NCI-H1417 (cell line): ENCODE measurements around the gene MARCHF10.
A peak's percentile ranks its signal among the peaks of the same experiment; 100 is the strongest.
"Not testable (repeated sequence)": the region's sequence is repeated elsewhere in the genome, so short reads cannot be mapped to it uniquely, and the experiment has no call there.

Experiments used
- DNase-seq, 3 experiments: peaks; one replicate each; lab custom pipeline; 2025; lab: John Stamatoyannopoulos, UW

MARCHF10 gene

DNA sequence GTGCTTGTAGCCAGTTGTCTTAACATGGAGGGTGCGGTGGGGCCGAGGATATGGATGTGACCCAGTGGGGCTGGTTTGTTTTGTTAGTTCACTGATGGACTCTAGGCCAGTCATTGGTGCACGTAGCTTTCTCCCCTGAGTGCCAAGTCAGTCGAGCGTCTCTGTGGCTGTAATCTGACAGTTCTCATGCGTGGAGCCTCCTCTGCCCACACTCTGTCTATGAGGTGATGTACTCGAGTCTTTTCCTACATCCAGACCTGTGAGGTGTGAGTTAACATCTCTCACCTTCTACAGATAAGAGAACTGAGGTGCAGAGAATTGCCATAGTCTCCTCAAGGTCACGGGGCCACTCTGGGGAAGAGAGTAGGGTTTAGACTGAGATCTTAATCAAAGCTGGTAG lies 90.2 kb downstream of the MARCHF10 start:
- DNase-seq = no peak

DNA sequence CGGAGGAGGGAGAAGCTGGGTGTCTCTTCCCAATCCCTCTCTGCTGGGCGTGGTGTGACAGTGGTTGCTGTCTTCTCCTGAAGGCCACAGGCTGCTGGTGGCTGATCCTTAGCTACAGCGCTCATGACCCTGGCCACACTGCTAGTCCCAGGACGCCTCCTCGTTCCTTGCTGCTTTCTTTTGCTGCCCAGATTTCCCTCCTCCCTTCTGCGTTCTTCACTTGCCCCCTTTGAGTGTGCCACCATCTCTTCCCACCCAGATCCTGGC lies 90.6 kb downstream of the MARCHF10 start:
- DNase-seq = no peak

DNA sequence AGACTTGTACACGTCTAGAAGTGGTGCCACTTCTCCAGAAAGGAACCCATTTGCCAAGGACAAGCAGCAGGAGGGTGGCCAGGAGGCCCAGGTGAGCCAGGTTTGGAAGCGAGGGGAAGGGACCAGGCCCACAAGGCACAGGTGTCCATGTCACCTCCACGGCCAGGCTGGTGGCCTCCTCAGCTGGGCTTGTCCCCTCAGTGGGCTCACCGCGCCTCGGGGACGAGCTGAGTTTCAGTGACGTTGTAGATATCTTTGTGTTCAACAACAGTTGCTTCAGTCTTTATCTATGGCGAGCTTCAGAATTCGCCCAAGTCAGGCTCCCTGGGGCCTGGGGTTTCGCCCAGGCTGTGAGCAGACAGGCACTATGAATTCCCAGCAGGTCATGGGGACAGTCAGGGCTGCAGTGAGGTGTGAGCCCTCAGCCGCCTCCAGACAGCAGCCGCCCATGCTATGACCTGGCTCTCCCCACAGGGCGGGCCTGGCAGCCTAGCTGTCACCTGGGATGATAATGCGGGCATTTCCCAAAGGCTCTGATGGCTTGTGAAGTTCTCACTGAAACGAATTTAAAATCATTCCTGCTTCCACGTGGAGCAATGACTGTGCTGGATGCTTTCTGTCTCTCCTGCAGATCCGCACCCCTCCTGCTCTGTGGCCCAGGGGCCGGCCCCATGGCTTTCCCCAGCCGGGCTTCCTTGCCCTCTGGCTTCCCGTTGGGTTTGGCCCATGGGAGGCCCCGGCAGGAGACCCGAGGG lies 91.1 kb downstream of the MARCHF10 start:
- DNase-seq = no peak

DNA sequence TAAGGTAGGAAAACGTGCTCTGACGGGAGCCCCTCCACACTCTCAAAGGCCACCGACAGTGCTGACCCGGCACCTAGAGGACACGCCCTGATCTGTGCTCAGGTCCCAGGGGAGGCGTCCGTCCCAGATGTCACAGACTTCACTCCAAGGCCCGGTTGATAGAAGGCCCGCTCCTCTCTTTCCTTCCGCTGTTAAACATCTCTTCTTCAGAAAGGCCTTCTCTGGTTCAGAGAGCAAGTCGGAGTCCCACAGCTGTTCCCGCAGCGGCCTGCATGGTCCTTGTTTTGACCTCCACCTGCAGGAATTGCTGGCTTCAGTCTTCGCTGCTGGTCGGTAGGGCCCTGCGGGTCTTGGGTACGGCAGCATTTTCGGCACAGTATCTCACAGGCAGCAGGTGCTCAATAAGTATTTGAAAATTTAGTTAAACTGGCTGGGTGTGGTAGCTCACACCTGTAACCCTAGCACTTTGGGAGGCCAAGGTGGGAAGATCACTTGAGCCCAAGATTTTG lies 92.2 kb downstream of the MARCHF10 start:
- no peak for DNase-seq

DNA sequence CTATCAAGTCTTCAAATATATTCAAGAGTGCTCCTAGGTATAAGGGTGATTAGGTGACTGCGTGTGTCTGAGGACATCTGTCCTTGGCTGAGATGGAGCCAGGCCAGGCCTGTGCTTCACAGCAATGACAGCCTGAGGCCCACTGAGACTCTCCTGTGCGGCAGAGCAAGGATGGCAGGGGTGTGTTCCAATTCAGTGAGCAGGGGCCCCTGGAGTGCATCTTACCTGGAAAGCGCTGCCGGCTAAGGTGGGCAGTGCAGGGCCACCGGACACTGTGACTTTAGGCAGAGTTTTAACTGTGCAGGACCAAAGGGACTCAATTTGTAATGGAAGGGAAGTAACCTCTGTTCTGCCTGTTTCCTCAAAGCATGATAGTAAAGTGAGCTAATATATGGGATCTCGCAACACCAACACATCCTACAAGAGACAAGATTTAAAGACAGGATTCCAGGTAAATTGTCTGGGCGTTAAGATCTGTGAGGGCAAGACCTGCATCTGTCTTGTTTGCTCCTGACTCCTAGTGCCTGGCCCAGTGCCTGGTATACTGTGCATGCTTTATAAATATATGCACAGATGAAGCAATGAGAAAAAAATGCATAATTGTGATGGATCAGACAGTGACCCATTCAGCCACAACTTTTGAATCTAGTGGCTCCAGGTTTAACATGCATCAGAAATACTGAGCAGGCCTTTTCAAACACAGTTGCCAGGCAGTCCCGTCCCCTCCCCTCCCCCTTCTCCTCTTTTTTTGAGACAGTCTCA lies 93.9 kb downstream of the MARCHF10 start:
- DNase-seq = no peak

DNA sequence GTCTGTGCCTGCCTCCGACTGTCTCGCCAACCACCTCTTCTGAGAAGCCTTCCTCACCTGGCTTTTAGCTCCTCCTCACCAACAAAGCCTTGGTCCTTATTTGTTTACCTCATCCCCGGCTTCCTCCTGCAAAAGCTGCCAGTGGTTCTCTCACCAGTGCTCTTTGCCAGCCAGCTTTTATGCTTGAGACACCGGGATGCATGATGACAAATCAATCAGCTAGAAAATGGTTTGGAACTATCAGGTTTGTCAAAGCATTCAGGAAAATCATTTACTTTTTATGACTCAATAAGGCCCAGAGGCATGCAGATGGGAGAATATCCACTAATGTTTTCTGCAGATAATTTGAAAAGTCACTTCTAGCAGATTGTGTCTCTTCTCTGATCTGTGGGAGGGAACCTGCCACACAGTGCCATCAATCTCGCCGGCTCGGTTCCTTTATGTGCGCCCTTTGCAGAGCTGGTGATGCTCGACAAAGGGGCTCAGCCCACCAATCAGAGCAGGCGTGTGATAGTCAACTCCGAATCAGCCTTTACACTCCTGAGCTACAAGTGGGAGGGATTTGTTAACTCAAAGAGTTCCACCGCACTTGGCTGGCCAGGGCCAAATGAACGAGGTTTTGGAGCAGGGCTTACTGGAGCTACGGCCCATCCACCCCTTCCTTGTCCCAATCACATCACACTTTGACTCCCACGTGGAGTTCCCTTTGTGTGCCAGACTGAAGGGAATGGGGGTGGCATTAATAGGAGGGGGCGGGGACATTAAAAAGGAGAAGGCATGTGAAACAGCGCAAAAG lies 94.8 kb downstream of the MARCHF10 start:
- no peak for DNase-seq

DNA sequence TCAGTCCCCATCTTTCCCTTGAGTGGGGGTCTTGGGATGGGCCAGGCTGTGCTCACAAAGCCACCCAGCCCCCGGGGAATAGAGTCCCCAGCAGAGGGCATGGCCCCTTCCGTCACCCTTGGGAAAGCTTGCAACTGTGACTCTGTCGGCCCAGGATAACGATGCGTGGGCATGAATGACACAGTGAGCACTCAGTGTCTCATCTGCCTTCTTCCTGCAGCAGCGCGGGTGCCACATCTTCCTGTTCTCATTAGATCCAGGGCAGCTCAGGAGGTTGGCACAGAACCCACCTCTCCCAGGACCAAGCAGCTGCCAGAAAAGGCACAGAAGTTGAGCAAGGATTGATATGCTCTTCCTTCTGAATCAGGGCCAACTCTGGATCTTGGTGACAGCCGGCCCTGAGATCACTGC lies 95.9 kb downstream of the MARCHF10 start:
- no peak for DNase-seq

DNA sequence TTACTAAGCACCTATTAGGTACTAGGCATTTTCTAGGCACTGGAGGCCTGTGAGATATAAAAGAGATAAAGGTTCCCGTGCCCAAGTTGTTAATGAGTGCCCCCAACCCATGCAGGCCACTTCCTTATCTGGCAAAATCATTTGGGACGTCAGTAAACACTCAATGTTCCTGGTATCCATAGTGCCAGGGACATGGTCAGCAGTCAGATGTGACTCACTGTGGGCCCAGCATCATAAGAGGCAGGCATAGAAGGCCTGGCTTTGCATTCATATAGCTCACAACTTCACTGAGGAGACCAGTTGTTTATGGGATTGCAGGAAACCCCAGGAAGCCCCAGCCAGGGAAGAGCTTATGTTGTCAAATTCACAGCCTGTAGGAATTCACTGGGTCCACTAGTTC lies 99.5 kb downstream of the MARCHF10 start:
- no peak for DNase-seq

DNA sequence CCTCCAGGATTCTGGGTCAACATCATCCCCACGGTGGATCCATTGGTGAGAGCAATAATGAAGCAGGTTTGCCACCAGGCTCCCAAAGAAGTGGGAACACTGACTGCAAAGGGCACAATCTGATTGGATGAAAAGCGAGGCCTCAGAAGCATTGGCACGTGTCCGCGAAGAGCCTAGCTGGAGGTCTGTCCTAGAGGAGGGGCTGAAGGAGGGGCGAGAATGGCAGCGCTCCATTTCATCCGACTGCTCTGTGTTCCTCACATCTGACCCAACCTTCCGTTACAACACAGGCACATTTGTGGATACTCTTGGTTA lies 100.7 kb downstream of the MARCHF10 start:
- DNase-seq = no peak

DNA sequence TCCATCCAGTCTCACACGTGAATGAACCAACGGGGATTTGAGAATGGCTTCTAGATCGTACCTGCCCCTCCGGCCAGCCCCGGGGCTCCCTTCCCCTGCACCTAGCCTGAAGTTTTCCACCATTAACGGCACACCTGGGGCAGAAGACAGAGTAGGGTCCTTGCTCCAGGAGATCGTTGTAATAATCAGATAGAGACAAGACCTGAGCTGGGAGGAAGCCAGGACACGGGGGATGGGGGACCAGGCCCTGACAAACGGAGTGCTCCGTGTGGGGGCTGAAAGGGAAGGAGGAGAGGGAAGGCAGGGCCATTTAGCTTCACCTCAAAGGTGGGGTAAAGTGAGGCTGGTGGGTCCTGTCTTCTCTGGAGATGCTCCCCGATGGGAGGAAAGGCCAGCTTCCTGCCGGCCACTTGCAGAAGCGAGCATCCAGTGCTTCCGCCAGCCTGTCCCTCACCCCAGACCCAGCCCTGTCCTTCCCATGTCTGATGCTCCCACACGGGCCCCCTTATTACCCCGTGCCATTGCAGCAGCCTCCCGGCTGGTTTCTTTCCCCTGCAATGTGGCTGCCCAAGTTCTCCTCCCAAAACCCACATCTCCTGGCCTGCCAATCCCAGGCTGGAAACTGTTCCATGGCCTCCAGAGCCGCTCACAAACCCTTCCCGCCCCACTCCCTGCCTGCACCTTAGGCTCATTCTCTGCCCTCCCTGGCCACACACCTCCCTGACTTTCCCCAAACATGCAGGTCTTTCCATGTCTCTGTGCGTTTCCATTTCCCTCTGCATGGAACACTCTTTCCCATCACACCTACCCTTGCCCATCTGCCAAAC lies 101.3 kb downstream of the MARCHF10 start:
- DNase-seq = no peak

DNA sequence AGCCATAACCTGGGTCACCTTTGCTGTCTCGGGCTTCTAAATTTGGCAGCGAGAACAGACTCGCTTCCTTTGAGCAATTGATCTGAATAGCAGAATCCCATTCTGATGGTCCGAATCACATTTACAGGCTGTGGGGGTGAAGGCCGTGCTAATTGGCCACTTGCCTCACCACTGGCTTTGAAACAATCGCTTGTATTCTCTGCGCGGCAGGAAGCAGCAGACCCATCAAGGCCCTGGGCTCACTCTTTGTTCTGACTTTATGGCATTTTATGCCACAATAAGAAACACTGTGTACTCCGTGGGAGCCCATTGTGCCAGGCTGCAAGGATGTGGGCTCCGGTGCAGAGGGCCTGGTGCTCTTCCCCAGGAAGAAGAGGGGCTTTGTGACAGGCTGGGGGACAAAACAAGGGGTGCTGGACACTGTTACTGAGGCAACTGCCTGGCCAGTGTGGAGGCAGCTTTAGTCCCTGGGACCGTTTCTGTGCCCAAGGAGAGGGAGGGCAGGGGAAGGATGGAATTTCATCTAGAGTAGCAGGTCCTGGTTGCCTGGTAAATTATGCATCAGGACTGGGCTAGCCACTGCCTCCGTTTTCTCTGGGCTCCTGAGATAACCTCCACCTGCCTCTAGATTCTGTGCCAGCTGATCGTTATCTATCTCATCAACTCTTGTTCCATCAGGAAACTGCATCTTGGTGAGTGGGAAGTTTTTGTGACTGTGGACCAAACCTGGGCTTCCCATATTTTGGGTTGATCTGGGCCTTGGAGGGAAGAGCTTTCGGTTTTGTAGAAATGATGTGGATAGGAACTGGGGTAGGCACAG lies 102.1 kb downstream of the MARCHF10 start:
- peak in 2 of 3 experiments; percentile 27 to 31 for DNase-seq

DNA sequence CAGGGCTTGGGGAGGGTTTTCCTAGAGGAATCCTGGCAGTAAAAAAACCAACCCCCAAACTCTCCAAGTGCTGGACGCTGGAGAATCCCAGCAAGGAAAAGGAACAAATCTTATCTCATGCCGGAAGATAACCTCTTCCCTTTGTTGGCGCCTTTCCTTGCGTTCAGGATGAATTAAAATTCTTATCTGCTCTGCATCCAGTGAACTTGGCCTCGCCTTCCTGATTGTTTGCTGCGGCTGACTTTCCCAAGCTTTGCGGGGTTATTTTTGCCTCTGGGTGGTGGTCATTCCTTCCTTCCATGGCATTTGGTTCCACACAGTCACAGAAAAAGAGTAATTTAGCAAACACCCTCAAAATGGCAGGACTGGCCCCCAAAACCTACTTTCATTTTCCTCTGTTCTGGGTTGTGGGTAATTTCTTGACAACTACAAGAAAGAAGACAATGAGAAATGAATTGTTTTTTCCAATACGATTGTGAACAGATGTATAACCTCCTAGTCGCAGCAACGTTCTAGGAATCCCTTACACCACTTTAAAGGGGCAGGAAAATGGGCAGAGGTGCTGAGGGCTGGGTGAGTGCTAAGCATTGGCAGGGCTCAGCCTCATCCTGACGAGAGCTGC lies 102.8 kb downstream of the MARCHF10 start:
- no peak for DNase-seq

DNA sequence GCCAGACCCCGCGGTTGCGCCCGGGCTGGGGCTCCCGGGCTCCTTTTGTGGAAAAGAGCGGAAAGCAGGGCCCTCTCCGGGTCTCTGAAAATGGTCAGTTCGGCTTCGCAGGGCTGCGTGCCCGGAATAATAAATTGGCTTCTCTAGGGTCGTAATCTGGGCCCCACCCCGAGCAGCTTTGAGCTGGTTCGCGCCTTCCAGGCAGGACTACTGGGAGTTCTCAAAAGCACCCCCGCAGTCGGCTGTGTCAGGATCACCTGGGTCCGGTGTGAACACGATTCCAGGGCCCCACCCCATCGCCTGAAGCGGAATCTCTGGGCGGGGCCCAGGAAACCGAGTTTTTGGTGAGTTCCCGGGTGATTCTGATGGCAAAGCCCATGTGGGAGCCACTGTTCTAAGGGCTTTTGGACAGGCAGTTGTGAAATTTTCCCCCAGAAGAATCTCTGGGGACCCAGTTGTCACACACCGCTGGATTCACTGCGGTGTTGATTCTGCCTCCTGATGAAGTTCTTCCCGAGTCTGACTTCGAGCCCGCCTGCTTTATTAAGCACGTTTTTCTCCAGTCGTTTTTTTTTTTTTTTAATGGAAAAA lies 103.6 kb downstream of the MARCHF10 start:
- DNase-seq = peak; percentile 21 to 75 (median 74)

DNA sequence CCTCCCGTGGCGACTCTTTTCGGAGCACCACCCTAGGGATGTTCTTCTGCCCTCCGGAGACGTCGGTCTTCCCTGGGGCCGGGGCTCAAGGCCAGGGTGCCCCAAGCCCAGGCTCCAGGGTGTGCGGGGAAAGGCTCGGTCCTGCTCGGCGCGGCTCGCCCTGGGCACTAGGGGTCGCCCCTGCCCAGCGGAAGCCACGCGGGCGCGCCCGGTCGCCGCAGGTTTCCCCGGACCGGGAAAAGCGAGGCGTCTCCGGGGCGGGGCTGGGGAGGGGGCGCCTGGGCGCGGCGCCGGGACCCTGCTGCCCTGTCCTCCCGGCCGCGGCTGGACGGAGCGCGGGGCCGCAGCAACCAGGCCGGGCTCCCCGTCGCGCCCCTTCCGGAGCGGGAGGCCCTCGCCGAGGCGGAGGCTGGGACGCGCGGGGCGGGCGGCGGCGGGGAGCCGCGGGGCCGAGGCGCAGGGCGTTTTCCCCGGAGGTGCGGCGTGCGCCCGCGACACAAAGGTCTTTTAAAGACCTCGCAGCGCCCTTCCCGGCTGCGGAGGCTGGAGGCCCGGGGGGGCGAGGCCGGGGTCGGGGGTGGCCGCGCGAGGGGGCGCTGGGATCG lies 104.2 kb downstream of the MARCHF10 start:
- DNase-seq = peak; percentile 81 to 84 (median 82)

DNA sequence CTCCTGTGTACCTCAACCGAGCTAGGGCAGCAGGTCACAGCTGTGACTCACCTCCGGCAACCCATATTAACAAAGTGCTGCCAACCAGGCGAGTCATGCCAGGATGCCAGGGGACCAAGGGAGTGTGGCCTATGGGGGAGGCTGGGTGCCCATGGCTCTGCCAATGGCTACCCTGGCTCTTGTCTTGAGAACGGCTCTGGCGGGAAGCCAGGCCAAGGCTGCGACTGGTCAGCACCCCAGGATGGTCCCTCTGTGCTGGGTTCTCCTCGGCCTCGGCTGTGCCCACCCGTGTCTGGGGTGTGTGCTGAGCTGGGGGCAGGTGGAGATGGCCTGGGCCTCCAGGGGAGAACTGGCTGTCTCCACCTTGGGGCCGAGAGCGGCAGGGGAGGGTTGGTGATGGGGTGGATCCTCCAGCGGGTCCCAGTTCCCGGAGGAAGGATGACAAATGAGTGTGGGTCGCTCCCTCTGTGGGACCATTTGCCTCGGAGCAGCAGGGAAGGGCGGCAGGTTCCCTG lies 104.8 kb downstream of the MARCHF10 start:
- peak in 2 of 3 experiments; percentile 69 to 77 for DNase-seq

DNA sequence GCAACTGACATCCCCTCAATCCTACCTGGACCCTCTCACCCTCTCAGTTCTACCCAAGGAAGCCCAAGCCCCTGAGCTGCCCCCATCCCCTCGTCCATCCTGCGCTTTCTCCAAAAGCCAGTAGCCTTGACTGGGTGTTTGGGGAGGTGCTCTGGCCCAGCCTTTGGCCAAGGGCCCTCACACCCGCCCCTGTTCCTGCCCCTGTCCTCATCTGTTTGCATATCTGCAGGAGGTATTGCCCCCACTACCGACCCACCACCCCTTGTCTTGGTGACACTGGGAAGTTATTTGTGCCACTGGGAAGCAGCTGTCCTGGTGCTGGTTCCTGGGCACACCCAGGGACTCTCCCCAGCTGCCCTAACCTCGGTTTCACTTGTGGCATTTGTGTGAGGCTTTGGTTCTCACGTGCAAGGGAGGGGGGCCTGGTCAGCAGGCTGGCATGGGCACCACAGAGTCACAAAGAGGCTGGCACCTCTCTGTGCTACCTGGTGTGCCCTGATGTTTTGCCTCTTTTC lies 105.3 kb downstream of the MARCHF10 start:
- no peak for DNase-seq

DNA sequence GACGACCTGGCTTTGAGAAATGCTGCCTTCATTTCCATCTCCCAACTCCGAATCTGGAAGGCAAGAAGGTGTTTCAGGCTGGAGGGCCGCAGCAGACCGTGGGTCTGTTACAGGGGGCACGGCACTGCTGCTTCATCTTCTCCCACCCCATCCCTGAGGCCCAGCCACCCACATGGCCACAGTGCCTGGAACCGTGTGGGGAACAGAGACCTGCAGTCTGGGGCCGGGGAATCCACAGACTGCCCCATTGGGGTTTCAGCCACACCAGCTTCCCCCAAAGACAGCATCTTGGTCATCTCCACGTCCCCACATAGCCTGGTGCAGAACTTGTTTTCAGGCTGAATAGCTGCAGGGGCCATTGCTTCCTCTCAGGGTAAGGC lies 106.4 kb downstream of the MARCHF10 start:
- DNase-seq = no peak

DNA sequence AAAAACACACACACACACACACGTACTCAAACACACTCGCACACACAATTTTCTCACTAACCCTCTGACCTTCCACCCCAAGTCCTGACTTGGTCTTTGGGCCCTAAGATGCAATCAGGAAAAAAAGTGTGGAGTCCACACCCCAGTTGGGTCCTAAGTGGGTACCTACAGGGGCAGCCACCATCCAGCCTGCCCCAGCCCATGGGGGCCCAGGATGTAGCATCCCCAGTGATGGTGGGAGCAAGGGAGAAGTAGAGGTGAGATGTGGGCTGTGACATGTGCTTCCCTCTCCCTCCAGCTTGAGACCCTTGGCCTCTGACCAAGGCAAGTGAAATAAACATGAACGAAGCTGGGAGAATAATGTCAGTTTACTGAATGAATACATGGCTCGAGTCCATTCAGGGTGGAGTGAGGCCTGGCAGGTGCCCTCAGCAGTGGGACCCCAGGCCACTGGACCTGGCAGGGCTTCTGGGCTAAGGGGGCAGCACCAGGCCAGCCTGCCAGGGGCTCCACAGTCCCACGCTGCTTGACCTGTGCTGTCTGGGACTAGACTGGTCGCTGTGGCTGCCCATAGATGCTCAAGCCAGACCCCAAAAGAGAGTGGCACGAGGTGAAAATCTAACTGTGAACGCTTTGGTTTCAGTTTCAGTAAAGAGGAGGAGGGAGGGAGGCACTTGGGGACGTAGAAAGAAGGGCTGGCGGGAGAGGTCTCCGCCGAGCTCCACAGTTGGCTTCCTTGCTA lies 107.0 kb downstream of the MARCHF10 start:
- no peak for DNase-seq

DNA sequence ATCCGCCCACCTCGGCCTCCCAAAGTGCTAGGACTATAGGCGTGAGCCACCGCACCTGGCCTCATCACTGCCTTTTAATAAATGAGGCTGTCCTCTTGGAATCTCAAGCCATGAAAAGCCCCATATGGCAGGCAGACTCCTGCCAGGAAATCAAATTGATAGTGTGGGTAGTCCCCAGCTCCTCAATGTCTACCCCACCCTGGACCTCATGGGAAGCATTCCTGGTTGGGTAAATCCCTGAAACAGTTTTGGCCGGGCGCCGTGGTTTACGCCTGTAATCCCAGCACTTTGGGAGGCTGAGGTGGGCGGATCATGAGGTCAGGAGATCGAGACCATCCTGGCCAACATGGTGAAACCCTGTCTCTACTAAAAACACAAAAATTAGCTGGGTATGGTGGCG lies 109.7 kb downstream of the MARCHF10 start:
- not testable (repeated sequence) for DNase-seq
